Memory B cell (primary cell): ENCODE data around the gene PDE4D.
"Not testable (repeated sequence)": the region's sequence is repeated elsewhere in the genome, so short reads cannot be mapped to it uniquely, and the experiment has no call there.

Experiments used
- ATAC-seq: fragments of 150-1000 bp; cut with Tn5 transposase; 2 replicates; pipeline ENCODE4 v1.10.0; 2021; ENCODE audit warnings: low read depth, mild to moderate bottlenecking, moderate library complexity
- DNase-seq, 2 donors: peaks; one replicate each; pipeline ENCODE4 v3.0.0; 2022; ENCODE audit warnings: low spot score in 2 of 2
- H3K27ac Mint-ChIP-seq: one replicate; pipeline ENCODE4 v1.8.0; 2022; ENCODE audit warnings: mild to moderate bottlenecking, moderate library complexity, mixed read lengths
- H3K27me3 Mint-ChIP-seq: one replicate; pipeline ENCODE4 v1.8.0; 2022; ENCODE audit warnings: mixed read lengths
- H3K36me3 Mint-ChIP-seq: one replicate; pipeline ENCODE4 v1.8.0; 2022; ENCODE audit warnings: mild to moderate bottlenecking, mixed read lengths
- H3K4me1 Mint-ChIP-seq: one replicate; pipeline ENCODE4 v1.8.0; 2022; ENCODE audit warnings: mixed read lengths
- H3K4me3 Mint-ChIP-seq: one replicate; pipeline ENCODE4 v1.8.0; 2022; ENCODE audit warnings: mild to moderate bottlenecking, moderate library complexity, mixed read lengths
- H3K9me3 Mint-ChIP-seq: one replicate; pipeline ENCODE4 v1.8.0; 2022; ENCODE audit warnings: mixed read lengths

Gene PDE4D

GRCh38 chr5:59693492-59694309, 199.8 kb downstream of the PDE4D start:
- H3K27ac Mint-ChIP-seq, result no peak overlapping the region
- no peak overlapping the region for H3K4me3 Mint-ChIP-seq
- ATAC-seq (no peak), DNase-seq (no peak)
- peaks cover 2% of the 10 kb centered on the region for H3K36me3 Mint-ChIP-seq
- H3K4me1 Mint-ChIP-seq, result peaks cover 3% of the 10 kb centered on the region
- no peaks in the 10 kb centered on the region for H3K9me3 Mint-ChIP-seq
- no peaks in the 10 kb centered on the region for H3K27me3 Mint-ChIP-seq

GRCh38 chr5:59685793-59686192, 207.7 kb downstream of the PDE4D start:
- Mint-ChIP-seq H3K4me1 (peaks cover 9% of the 10 kb centered on the region), H3K27ac (peak overlapping the region; percentile 18), H3K9me3 (no peaks in the 10 kb centered on the region), H3K36me3 (peaks cover 2% of the 10 kb centered on the region), H3K4me3 (no peak overlapping the region), H3K27me3 (no peaks in the 10 kb centered on the region)
- DNase-seq (no peak), ATAC-seq (no peak)

DNA sequence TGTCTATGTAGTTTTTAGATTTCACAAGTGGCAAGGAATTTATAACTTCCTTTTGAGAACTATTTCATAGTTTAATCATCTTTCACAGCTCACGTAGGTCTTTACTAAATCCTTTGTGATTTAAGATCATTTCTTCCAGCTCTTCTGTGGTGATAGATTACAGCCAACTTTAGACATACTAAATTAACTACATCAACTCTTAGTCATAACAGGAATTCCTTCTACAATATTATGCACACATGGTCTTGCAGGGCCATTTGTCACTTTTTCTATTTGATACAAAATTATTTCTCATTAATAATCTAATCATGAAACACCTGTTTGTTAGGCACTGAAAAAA, 208.4 kb downstream of the PDE4D start:
- H3K36me3 Mint-ChIP-seq, result peaks cover 2% of the 10 kb centered on the region
- DNase-seq (no peak), ATAC-seq (no peak)
- H3K27ac Mint-ChIP-seq, result no peak overlapping the region
- no peaks in the 10 kb centered on the region for H3K9me3 Mint-ChIP-seq
- no peaks in the 10 kb centered on the region for H3K27me3 Mint-ChIP-seq
- no peak overlapping the region for H3K4me3 Mint-ChIP-seq
- peaks cover 9% of the 10 kb centered on the region for H3K4me1 Mint-ChIP-seq

DNA sequence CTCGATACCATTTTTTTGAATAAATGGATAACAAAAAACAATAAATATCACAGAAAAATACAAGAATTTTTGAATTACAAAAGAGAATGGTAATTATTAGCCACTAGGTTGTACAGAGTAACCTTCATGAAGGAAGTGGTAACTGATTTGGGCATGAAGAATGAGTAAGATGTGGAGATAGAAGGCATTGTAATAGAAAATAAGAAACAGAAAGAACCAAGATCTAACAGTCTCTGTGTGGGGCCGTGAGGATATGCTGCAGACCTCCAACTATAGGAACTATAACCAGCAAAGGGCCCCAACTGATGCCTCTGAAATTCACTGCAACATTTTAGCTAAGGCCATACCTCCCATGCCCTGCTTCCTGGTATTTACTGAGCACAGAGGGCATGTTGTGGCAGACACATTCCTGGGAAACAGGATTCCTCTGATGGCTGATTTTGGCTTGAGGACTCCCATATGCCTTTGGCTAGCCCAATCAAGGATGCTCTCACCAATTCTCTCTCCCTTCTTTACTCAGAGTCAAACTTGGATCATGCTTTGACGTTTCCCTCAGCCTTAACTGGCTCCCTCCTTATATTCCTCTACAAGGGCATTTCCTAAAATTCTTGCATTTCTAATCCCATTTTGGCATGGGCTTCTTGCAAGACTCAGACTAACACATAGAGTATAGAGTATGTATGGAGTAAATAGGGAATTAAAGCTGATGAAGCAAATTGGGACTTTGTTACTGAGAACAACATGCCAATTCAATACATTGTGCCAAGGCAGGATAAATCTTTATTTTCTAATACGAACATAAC, 208.9 kb downstream of the PDE4D start:
- Mint-ChIP-seq H3K9me3 (no peaks in the 10 kb centered on the region), H3K36me3 (no peaks in the 10 kb centered on the region), H3K27ac (no peak overlapping the region), H3K4me3 (no peak overlapping the region), H3K27me3 (no peaks in the 10 kb centered on the region), H3K4me1 (peaks cover 7% of the 10 kb centered on the region)
- DNase-seq (no peak), ATAC-seq (no peak)

GRCh38 chr5:59683311-59683710, 210.2 kb downstream of the PDE4D start:
- no peaks in the 10 kb centered on the region for H3K36me3 Mint-ChIP-seq
- H3K27ac Mint-ChIP-seq, result no peak overlapping the region
- ATAC-seq (no peak), DNase-seq (no peak)
- H3K27me3 Mint-ChIP-seq, result no peaks in the 10 kb centered on the region
- no peaks in the 10 kb centered on the region for H3K9me3 Mint-ChIP-seq
- H3K4me3 Mint-ChIP-seq, result no peak overlapping the region
- H3K4me1 Mint-ChIP-seq, result peaks cover 7% of the 10 kb centered on the region

GRCh38 chr5:59682542-59682941, 211.0 kb downstream of the PDE4D start:
- H3K36me3 Mint-ChIP-seq, result no peaks in the 10 kb centered on the region
- no peaks in the 10 kb centered on the region for H3K9me3 Mint-ChIP-seq
- no peaks in the 10 kb centered on the region for H3K27me3 Mint-ChIP-seq
- no peak for DNase-seq
- H3K4me1 Mint-ChIP-seq, result peaks cover 4% of the 10 kb centered on the region
- peak overlapping the region; percentile 32 for H3K27ac Mint-ChIP-seq
- H3K4me3 Mint-ChIP-seq, result no peak overlapping the region
- ATAC-seq, result no peak

GRCh38 chr5:59678943-59679342, 214.6 kb downstream of the PDE4D start:
- DNase-seq (no peak), ATAC-seq (no peak)
- no peak overlapping the region for H3K27ac Mint-ChIP-seq
- no peaks in the 10 kb centered on the region for H3K36me3 Mint-ChIP-seq
- no peak overlapping the region for H3K4me3 Mint-ChIP-seq
- H3K27me3 Mint-ChIP-seq, result no peaks in the 10 kb centered on the region
- H3K4me1 Mint-ChIP-seq, result no peaks in the 10 kb centered on the region
- no peaks in the 10 kb centered on the region for H3K9me3 Mint-ChIP-seq

GRCh38 chr5:59674763-59675162, 218.8 kb downstream of the PDE4D start:
- Mint-ChIP-seq H3K4me1 (peaks cover 5% of the 10 kb centered on the region), H3K27me3 (no peaks in the 10 kb centered on the region), H3K9me3 (no peaks in the 10 kb centered on the region), H3K36me3 (no peaks in the 10 kb centered on the region), H3K27ac (peak overlapping the region; percentile 72), H3K4me3 (no peak overlapping the region)
- ATAC-seq, result no peak
- DNase-seq, result no peak

- no peaks in the 10 kb centered on the region for H3K27me3 Mint-ChIP-seq
- H3K4me1 Mint-ChIP-seq, result peaks cover 8% of the 10 kb centered on the region
- H3K27ac Mint-ChIP-seq, result peak overlapping the region; percentile 75
- no peak overlapping the region for H3K4me3 Mint-ChIP-seq
- H3K36me3 Mint-ChIP-seq, result peaks cover 1% of the 10 kb centered on the region
- no peaks in the 10 kb centered on the region for H3K9me3 Mint-ChIP-seq
- DNase-seq (peak in 1 of 2 donors; percentile 52), ATAC-seq (peak; percentile 44)
These were observed 220.0 kb downstream of the PDE4D start for GRCh38 chr5:59673438-59674058.

DNA sequence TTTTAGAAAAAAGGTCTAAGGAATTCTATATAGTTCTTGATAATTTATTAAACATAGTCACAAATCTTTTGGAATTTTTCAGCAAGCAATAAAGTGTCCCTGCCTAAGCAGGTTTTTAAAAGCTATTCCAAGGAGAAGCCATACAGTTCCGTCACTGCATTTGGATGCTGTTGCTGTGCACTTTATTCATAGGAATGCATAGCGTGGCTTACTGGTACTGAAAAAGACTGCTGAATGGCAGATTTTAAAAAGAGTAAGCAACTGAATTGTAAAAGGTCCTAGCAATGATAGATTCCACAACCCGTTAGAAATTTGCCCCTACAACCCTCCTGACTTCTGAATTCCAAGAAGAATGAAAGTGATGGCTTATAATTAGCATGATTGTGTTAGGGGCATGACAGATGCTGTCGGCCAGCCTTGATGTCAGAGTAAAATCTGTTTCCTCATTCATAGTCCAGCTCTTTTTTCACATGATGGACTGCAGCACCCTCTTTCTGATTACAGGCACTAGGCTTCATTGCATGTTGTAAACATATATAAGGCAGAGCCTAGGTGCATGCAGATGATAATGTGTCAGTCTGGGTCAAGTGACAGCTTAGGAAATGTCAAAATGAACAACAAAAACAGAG, 227.0 kb downstream of the PDE4D start:
- H3K4me1 Mint-ChIP-seq, result peaks cover 12% of the 10 kb centered on the region
- no peak overlapping the region for H3K4me3 Mint-ChIP-seq
- no peaks in the 10 kb centered on the region for H3K27me3 Mint-ChIP-seq
- ATAC-seq (peak; percentile 53), DNase-seq (no peak)
- no peaks in the 10 kb centered on the region for H3K9me3 Mint-ChIP-seq
- H3K27ac Mint-ChIP-seq, result no peak overlapping the region
- H3K36me3 Mint-ChIP-seq, result peaks cover 5% of the 10 kb centered on the region

DNA sequence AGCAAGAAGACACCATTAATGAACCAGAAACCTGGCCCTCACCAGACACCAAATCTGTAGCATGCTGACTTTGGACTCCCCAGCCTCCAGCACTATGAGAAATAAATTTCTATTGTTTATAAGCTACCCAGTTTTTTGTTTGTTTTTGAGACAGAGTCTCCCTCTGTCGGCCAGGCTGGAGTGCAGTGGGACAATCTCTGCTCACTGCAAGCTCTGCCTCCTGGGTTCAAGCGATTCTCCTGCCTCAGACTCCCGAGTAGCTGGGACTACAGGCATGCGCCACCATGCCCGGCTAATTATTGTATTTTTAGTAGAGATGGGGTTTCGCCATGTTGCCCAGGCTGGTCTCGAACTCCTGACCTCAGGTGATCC, 227.7 kb downstream of the PDE4D start:
- not testable (repeated sequence) for H3K36me3 Mint-ChIP-seq, DNase-seq, H3K4me3 Mint-ChIP-seq, H3K9me3 Mint-ChIP-seq, H3K27me3 Mint-ChIP-seq, ATAC-seq, H3K27ac Mint-ChIP-seq
- H3K4me1 Mint-ChIP-seq, result peaks cover 14% of the 10 kb centered on the region

DNA sequence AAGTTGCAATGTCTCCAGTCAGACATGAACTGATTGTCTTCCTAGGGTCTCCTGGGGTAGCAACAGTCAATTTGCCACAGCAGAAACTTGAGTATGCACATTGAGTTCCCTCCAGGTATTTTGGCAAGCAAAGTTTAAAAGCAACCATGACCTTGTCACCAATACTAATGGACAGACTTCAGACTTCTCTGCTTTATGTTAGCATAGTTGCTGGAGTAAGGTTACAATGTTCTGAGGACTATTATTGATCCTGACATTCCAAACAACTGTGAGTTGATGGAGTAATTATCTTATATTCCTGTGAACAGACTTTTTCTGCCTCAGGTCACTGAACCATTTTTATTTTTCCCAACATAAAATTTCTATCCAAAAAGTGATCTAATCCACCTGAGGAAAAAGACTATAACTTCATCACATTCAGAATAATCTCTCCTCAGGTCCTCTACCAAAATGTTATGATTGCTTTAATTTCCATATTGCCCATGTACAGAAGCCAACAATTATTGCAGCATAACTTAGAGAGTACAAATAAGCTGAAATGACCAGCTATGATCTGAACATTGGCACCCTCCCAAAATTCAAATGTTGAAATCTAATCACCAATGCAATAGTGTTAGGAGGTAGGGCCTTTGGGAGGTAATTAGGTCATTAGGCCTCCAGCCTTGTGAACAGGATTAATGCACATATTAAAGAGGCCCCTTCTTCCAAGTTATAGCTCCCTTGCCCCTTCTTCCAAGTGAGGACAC, 228.3 kb downstream of the PDE4D start:
- Mint-ChIP-seq H3K4me1 (peaks cover 18% of the 10 kb centered on the region), H3K4me3 (no peak overlapping the region), H3K27me3 (no peaks in the 10 kb centered on the region), H3K36me3 (peaks cover 5% of the 10 kb centered on the region), H3K9me3 (no peaks in the 10 kb centered on the region), H3K27ac (peak overlapping the region; percentile 21)
- DNase-seq (no peak), ATAC-seq (no peak)

DNA sequence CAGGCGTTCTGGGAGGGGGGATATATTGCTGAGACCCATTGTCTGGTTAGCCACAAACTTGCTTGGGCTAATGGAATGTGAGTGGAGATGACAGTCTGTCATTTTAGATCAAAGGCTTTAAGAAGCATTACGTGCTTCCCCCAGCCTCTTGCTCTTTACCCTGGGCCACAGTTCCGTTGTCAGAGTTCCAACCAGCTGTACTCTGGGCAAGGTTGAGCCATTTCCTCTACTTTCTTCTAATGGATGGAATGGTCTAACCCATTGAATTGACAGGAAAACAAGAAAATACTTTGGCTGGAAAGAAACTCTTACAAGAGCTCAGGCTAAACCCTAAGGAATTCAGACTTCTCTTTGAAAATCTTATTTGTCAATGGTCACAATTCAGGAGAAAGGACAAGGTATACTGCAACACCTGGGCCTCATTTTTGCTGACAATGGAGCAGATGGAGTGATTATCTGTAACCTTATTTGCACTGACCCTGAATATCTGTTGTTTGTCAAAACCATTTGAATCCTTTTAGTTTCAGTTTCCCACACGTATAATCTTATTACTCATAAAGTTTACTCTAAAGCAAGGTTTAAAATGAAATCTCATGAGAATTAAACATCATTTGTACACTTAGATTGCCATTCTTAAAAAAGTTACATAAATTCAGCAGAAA, 231.4 kb downstream of the PDE4D start:
- H3K27ac Mint-ChIP-seq, result peak overlapping the region; percentile 76
- H3K4me3 Mint-ChIP-seq, result peak overlapping the region; percentile 39
- DNase-seq (no peak), ATAC-seq (no peak)
- no peaks in the 10 kb centered on the region for H3K9me3 Mint-ChIP-seq
- no peaks in the 10 kb centered on the region for H3K27me3 Mint-ChIP-seq
- H3K4me1 Mint-ChIP-seq, result peaks cover 12% of the 10 kb centered on the region
- H3K36me3 Mint-ChIP-seq, result no peaks in the 10 kb centered on the region
